RWPE1 (cell line): ENCODE measurements around the gene IPO5.
"Not testable (repeated sequence)": the region's sequence is repeated elsewhere in the genome, so short reads cannot be mapped to it uniquely, and the experiment has no call there.

Source experiments
- CTCF ChIA-PET: fragments of 350-600 bp; sonication (Branson Sonifier 250); formaldehyde crosslinking; extraction: SDS; loops from one replicate; lab custom pipeline; 2021; lab: Yijun Ruan, JAX
- POLR2A ChIA-PET: fragments of 400-600 bp; formaldehyde crosslinking; extraction: SDS; loops from one replicate; lab custom pipeline; 2020; ENCODE audit warnings: antibody characterized with exemption; ENCODE audit not compliant: low non-redundant PET; lab: Yijun Ruan, JAX
- DNase-seq: peaks from one replicate; pipeline ENCODE4 v3.0.0; 2012; ENCODE audit warnings: low spot score
- H3K27ac ChIP-seq: fragments of 450-650 bp; 2 replicates; pipeline ENCODE4 v1.5.1; 2017
- TF ChIP-seq, protein P1 (sequence below): fragments of 450-650 bp; conservative IDR thresholded peaks from 2 replicates; pipeline ENCODE4 v1.5.1; 2017; ENCODE audit warnings: low read depth, mild to moderate bottlenecking

IPO5 gene

DNA sequence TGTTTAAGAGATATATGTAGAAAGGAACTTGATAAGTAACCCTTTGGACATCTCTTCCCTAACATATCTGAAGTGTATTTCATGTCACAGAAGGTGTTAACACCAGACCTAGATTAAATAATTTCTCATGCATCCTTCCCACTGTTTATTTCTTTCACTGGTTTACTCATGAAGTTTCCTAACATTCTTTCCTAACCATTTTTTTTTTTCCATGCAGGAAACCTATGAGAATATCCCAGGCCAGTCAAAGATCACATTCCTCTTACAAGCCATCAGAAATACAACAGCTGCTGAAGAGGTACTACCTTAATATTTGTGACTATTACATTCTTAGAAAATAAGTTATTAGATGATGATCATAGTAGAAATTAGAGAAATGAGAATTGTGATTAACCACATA lies 28.8 kb downstream of the IPO5 start:
- no peak for DNase-seq
- no peak overlapping the region for H3K27ac ChIP-seq
- ChIA-PET CTCF (interaction anchor here (0.6 kb wide), 1 partner anchor 35 kb away, joined by 3 read pairs; no protein-coding TSS in a partner anchor), POLR2A (no interaction called here)
- TF ChIP-seq, protein P1, sequence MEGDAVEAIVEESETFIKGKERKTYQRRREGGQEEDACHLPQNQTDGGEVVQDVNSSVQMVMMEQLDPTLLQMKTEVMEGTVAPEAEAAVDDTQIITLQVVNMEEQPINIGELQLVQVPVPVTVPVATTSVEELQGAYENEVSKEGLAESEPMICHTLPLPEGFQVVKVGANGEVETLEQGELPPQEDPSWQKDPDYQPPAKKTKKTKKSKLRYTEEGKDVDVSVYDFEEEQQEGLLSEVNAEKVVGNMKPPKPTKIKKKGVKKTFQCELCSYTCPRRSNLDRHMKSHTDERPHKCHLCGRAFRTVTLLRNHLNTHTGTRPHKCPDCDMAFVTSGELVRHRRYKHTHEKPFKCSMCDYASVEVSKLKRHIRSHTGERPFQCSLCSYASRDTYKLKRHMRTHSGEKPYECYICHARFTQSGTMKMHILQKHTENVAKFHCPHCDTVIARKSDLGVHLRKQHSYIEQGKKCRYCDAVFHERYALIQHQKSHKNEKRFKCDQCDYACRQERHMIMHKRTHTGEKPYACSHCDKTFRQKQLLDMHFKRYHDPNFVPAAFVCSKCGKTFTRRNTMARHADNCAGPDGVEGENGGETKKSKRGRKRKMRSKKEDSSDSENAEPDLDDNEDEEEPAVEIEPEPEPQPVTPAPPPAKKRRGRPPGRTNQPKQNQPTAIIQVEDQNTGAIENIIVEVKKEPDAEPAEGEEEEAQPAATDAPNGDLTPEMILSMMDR: no peak

DNA sequence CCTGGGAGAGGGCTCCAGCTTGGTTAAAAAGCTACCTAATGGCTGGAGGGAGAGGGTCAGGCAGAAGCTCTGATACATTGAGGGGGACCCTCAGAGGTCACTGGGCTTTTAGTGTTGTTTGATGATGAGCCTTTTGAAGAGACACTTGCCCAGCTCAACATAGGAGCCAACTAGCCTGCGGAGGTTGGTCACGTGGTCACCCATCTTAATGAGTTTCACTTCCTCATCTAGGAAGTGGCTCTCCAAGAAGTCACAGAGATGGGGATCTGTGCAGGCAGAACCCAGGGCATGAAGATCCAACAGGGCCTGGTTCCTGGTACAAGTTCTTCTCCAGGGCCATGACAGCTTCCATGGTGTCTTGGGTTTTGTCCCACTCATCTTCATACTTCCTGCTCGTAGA lies 33.4 kb downstream of the IPO5 start:
- TF ChIP-seq, protein P1: no peak
- ChIA-PET POLR2A (no interaction called here), CTCF (no interaction called here)
- DNase-seq: no peak
- H3K27ac ChIP-seq: no peak overlapping the region

DNA sequence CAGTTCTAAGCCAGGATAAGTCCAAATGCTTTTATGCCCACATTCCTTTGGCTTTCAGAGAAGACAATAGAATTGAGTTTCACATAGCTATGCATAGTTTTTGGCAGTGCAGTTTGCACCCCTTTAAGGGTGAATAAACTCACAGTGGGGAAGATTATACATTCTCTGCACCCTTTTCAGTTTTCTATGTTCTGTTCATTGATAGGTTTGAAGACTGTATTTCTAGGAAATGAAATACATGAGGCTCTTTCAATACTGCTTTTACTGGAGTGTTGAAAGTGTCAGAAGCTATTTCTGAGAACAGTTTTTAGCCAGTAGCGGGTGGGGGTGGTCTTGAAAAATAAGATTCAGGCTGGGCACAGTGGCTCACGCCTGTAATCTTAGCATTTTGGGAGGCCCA lies 46.2 kb downstream of the IPO5 start:
- H3K27ac ChIP-seq: no peak overlapping the region
- TF ChIP-seq, protein P1: no peak
- CTCF ChIA-PET: no interaction called here
- POLR2A ChIA-PET: no interaction called here
- DNase-seq: no peak

DNA sequence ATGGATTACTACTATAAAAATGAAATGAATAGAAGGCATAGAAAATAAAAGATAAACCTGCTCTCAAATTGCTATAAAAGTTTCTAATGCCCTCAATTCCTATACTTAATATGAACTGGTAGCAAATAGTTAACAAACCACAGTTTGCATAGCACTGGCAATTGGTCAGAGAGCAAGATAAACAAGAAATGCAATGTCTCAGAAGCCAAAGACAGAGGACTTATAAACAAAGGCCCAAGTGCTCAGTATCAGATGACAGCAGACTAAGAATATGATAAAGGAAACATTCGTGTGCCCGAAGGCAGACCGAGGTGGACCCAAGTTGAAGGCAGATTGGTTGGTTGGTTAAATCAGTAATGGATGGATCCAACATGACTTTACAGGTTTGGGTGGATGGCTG lies 50.6 kb downstream of the IPO5 start:
- no peak overlapping the region for H3K27ac ChIP-seq
- TF ChIP-seq, protein P1: no peak
- POLR2A ChIA-PET: no interaction called here
- CTCF ChIA-PET: no interaction called here
- DNase-seq: no peak

DNA sequence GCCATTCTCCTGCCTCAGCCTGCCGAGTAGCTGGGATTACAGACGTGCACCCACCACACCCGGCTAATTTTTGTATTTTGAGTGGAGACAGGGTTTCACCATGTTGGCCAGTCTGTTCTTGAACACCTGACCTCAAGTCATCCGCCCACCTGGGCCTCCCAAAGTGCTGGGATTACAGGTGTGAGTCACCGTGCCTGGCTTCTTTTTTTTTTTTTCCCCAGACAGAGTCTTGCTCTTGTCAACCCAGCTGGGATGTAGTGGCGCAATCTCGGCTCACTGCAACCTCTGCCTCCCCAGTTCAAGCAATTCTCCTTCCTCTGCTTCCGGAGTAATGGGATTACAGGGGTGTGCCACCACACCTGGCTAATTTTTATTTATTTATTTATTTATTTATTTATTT lies 51.5 kb downstream of the IPO5 start:
- POLR2A ChIA-PET, DNase-seq: not testable (repeated sequence)
- CTCF ChIA-PET: interaction anchor here (0.6 kb wide), 1 partner anchor 55 kb away, joined by 3 read pairs; no protein-coding TSS in a partner anchor
- peak overlapping the region; percentile 31; the same call in 1 of the 2 replicates for H3K27ac ChIP-seq

DNA sequence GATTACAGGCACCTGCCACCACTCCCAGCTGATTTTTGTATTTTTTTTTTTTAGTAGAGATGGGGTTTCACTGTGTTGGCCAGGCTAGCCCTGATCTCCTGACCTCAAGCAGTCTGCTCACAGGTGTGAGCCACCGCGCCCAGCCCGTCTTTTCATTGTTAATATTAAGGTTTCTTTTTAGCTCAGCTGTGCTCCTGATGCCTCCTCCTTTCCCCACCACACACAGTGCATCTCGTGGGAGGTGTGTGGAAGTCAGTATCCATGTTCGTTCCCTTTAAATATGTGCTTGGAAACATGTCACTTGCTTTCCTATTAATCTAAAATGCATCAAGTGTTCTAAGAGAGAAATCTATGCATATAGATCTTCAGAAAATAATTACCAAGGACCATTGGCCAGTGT lies 53.5 kb downstream of the IPO5 start:
- H3K27ac ChIP-seq: no peak overlapping the region
- DNase-seq: no peak
- TF ChIP-seq, protein P1: no peak
- CTCF ChIA-PET: interaction anchor here (0.6 kb wide), 1 partner anchor 187 kb away, joined by 3 read pairs; no protein-coding TSS in a partner anchor
- POLR2A ChIA-PET: interaction anchor here (0.6 to 0.7 kb wide), 2 partner anchors 11 to 352 kb away, joined by 3 to 6 read pairs; no protein-coding TSS in a partner anchor

DNA sequence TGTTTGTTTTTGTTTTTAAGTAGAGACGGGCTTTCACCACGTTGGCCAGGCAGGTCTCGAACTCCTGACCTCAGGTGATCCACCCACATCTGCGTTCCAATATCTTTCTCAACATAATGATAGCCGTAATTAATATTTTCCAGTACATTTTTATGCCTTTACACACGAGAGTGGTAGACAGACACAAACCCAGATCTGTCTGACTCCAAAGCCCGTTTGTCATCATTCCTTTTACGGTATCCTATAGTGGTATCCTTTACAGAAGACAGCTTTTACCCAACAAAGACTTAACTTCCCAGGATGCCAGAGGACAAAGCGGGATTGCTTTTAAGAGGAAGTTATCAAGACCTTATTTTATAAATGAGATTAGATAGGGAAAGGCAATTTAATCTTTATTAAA lies 59.8 kb downstream of the IPO5 start:
- no peak for DNase-seq
- ChIA-PET CTCF (interaction anchor here (0.7 kb wide), 1 partner anchor 12 kb away, joined by 4 read pairs; no protein-coding TSS in a partner anchor), POLR2A (no interaction called here)
- no peak overlapping the region for H3K27ac ChIP-seq
- TF ChIP-seq, protein P1: no peak
